Common myeloid progenitor, CD34-positive (primary cell): ENCODE measurements around the gene PDCD11.

ENCODE experiments used
- CTCF ChIA-PET: fragments of 350-600 bp; sonication (Branson Sonifier 250); formaldehyde crosslinking; loops from one replicate; lab custom pipeline; 2021; ENCODE audit warnings: antibody characterized with exemption; lab: Charles Lee
- POLR2A ChIA-PET: fragments of 350-600 bp; sonication (Branson Sonifier 250); formaldehyde crosslinking; loops from one replicate; lab custom pipeline; 2021; ENCODE audit warnings: antibody characterized with exemption; lab: Charles Lee
- DNase-seq, 3 donors: peaks; one replicate each; pipeline versions ENCODE4 v3.0.0 to v3.0.0-alpha.2; 2013
- H3K27ac ChIP-seq, 2 experiments: 1 replicate in 1 of 2; 2 replicates in 1 of 2; pipeline ENCODE4 v1.7.0; 2013; ENCODE audit warnings: inconsistent platforms in 2 of 2, low read length in 2 of 2, mild to moderate bottlenecking in 2 of 2, low read depth in 1 of 2, moderate library complexity in 1 of 2; ENCODE audit not compliant: severe bottlenecking in 2 of 2, insufficient read depth in 1 of 2, poor library complexity in 1 of 2
- H3K27me3 ChIP-seq, 5 experiments: replicated peaks in 2 of 5; 1 replicate in 3 of 5; 2 replicates in 2 of 5; pipeline versions ENCODE4 v1.6.1 to v1.7.0; 2013; ENCODE audit warnings: low read length in 4 of 5, mild to moderate bottlenecking in 2 of 5, moderate library complexity in 2 of 5, inconsistent platforms in 1 of 5; ENCODE audit not compliant: insufficient read depth in 5 of 5, control insufficient read depth in 4 of 5
- H3K36me3 ChIP-seq, 4 experiments: 1 replicate in 2 of 4; 2 replicates in 2 of 4; pipeline versions ENCODE4 v1.6.1 to v1.7.0; 2013; ENCODE audit warnings: low read length in 3 of 4, control low read depth in 1 of 4, mild to moderate bottlenecking in 1 of 4; ENCODE audit not compliant: control insufficient read depth in 4 of 4, insufficient read depth in 4 of 4
- H3K4me1 ChIP-seq, 4 experiments: 1 replicate in 3 of 4; 2 replicates in 1 of 4; pipeline versions ENCODE4 v1.6.1 to v1.7.1; 2013; ENCODE audit warnings: low read length in 3 of 4, mild to moderate bottlenecking in 3 of 4, control low read depth in 1 of 4, inconsistent platforms in 1 of 4, moderate library complexity in 1 of 4; ENCODE audit not compliant: control insufficient read depth in 4 of 4, insufficient read depth in 4 of 4; ENCODE audit errors: control extremely low read depth in 1 of 4
- H3K4me3 ChIP-seq, 7 experiments: 1 replicate in 4 of 7; 2 replicates in 3 of 7; pipeline versions ENCODE4 v1.5.1 to v1.7.0; 2013; ENCODE audit warnings: mild to moderate bottlenecking in 7 of 7, low read length in 6 of 7, moderate library complexity in 6 of 7, inconsistent platforms in 2 of 7, low read depth in 2 of 7, control low read depth in 1 of 7; ENCODE audit not compliant: insufficient read depth in 4 of 7, control insufficient read depth in 1 of 7; ENCODE audit errors: extremely low read depth in 1 of 7
- H3K9me3 ChIP-seq, 5 experiments: 1 replicate in 4 of 5; 2 replicates in 1 of 5; pipeline versions ENCODE4 v1.6.1 to v1.7.1; 2013; ENCODE audit warnings: low read length in 4 of 5, mild to moderate bottlenecking in 2 of 5, inconsistent platforms in 1 of 5, low read depth in 1 of 5, moderate library complexity in 1 of 5; ENCODE audit not compliant: control insufficient read depth in 4 of 5, insufficient read depth in 2 of 5; ENCODE audit errors: control extremely low read depth in 1 of 5
- WGBS: methylation state at CpG from one replicate; pipeline ENCODE4 v1.1.5; 2013; ENCODE audit not compliant: insufficient coverage; 5-methylcytosine and 5-hydroxymethylcytosine counted together

Gene PDCD11

GRCh38 chr10:103458720-103459119, 62.3 kb downstream of the PDCD11 start, which contains the start of gene CALHM1:
Gene CALHM1 (minus strand): TSS chr10:103458900. CDS start chr10:103458751, 149 bp downstream.
- ChIA-PET POLR2A (no interaction called here), CTCF (interaction anchor here (1.1 to 1.7 kb wide), 3 partner anchors 34 to 42 kb away, joined by 3 to 4 read pairs (median 3); no protein-coding TSS in a partner anchor)
- H3K4me3 ChIP-seq, result no peak within 1 kb of the TSS
- no peaks in the 10 kb centered on the region for H3K36me3 ChIP-seq
- H3K27me3 ChIP-seq, result no peaks in the 10 kb centered on the region
- 89% methylated on average over 5 of the region's 9 CpGs for WGBS
- peaks cover 0 to 21% (median 9%) of the 10 kb centered on the region in 4 experiments for H3K4me1 ChIP-seq
- peak in 1 of 3 donors; percentile 21 for DNase-seq
- H3K9me3 ChIP-seq, result no peaks in the 10 kb centered on the region
- H3K27ac ChIP-seq, result no peak within 1 kb of the TSS

- Histone ChIP-seq H3K4me1 (peaks cover 0 to 21% (median 9%) of the 10 kb centered on the region in 4 experiments), H3K9me3 (no peaks in the 10 kb centered on the region), H3K36me3 (no peaks in the 10 kb centered on the region), H3K27ac (no peak overlapping the region), H3K27me3 (no peaks in the 10 kb centered on the region), H3K4me3 (no peak overlapping the region)
- 80% methylated on average over 2 of the region's 4 CpGs for WGBS
- DNase-seq, result no peak
- ChIA-PET CTCF (interaction anchor here (1.6 kb wide), 1 partner anchor 33 kb away, joined by 3 read pairs; no protein-coding TSS in a partner anchor), POLR2A (no interaction called here)
Measured at GRCh38 chr10:103459615-103460014, 63.2 kb downstream of the PDCD11 start.

GRCh38 chr10:103463499-103463898, 67.1 kb downstream of the PDCD11 start:
- no peak for DNase-seq
- Histone ChIP-seq H3K36me3 (no peaks in the 10 kb centered on the region), H3K27me3 (peaks cover 0 to 3% (median 0%) of the 10 kb centered on the region in 5 experiments), H3K9me3 (no peaks in the 10 kb centered on the region), H3K4me1 (peaks cover 0 to 31% (median 11%) of the 10 kb centered on the region in 4 experiments), H3K4me3 (no peak overlapping the region), H3K27ac (no peak overlapping the region)
- POLR2A ChIA-PET, result no interaction called here
- 100% methylated on average over 3 of the region's 4 CpGs for WGBS
- CTCF ChIA-PET, result interaction anchor here (0.6 to 1.8 kb wide), 6 partner anchors 12 to 1284 kb away, joined by 3 to 6 read pairs (median 4); no protein-coding TSS in a partner anchor

GRCh38 chr10:103465411-103466179, 69.2 kb downstream of the PDCD11 start:
- CTCF ChIA-PET, result interaction anchor here (0.7 to 1.9 kb wide), 6 partner anchors 9 to 27 kb away, joined by 3 to 5 read pairs (median 3); partner anchors contain the start of gene CALHM2
- no peak overlapping the region for H3K4me3 ChIP-seq
- peaks cover 0 to 38% (median 14%) of the 10 kb centered on the region in 4 experiments for H3K4me1 ChIP-seq
- peaks cover 0 to 3% (median 0%) of the 10 kb centered on the region in 5 experiments for H3K27me3 ChIP-seq
- H3K9me3 ChIP-seq, result no peaks in the 10 kb centered on the region
- H3K27ac ChIP-seq, result no peak overlapping the region
- DNase-seq, result no peak
- no peaks in the 10 kb centered on the region for H3K36me3 ChIP-seq
- WGBS, result over 99% methylated on average over 11 of the region's 14 CpGs
- POLR2A ChIA-PET, result no interaction called here

- Histone ChIP-seq H3K36me3 (no peaks in the 10 kb centered on the region), H3K4me3 (no peak overlapping the region), H3K9me3 (no peaks in the 10 kb centered on the region), H3K4me1 (peaks cover 0 to 49% (median 23%) of the 10 kb centered on the region in 4 experiments), H3K27ac (no peak overlapping the region), H3K27me3 (peaks cover 0 to 3% (median 0%) of the 10 kb centered on the region in 5 experiments)
- CTCF ChIA-PET, result interaction anchor here (1.9 kb wide), 1 partner anchor 10 kb away, joined by 5 read pairs; no protein-coding TSS in a partner anchor
- POLR2A ChIA-PET, result no interaction called here
- WGBS, result 79% methylated on average over 3 of the region's 3 CpGs
- DNase-seq, result no peak
Measured at GRCh38 chr10:103466734-103467133, 70.3 kb downstream of the PDCD11 start.

- Histone ChIP-seq H3K36me3 (no peaks in the 10 kb centered on the region), H3K27ac (no peak overlapping the region), H3K9me3 (no peaks in the 10 kb centered on the region), H3K4me1 (peaks cover 4 to 56% (median 30%) of the 10 kb centered on the region in 4 experiments), H3K4me3 (no peak overlapping the region), H3K27me3 (peaks cover 0 to 3% (median 0%) of the 10 kb centered on the region in 5 experiments)
- no peak for DNase-seq
- ChIA-PET POLR2A (interaction anchor here (0.6 kb wide), 1 partner anchor 14 kb away, joined by 4 read pairs; no protein-coding TSS in a partner anchor), CTCF (no interaction called here)
- WGBS, result 99% methylated on average over 7 of the region's 7 CpGs
Measured at GRCh38 chr10:103467406-103467805, 71.0 kb downstream of the PDCD11 start.
